CD14-positive monocyte (primary cell): Measurements from ENCODE around the gene GMCL1. TPM values are rescaled to one million over a fixed set of nuclear protein-coding genes. Genes with fewer than 3 reads are reported as not detected.
A peak's percentile ranks its signal among the peaks of the same experiment; 100 is the strongest.

ENCODE experiments used
- DNase-seq, 3 donors: peaks; one replicate each; pipeline ENCODE4 v3.0.0-alpha.2; 2011 to 2022
- H2AFZ ChIP-seq: 2 replicates; pipeline ENCODE4 v1.6.0; 2012; ENCODE audit warnings: mild to moderate bottlenecking, low read depth, low read length, inconsistent platforms; ENCODE audit not compliant: insufficient read depth, poor library complexity, severe bottlenecking
- H3K27ac ChIP-seq, 2 donors: 1 replicate in 1 of 2; 2 replicates in 1 of 2; pipeline ENCODE4 v1.5.1; 2012 to 2013; ENCODE audit warnings: low read length in 2 of 2, control low read depth in 1 of 2, inconsistent platforms in 1 of 2, low read depth in 1 of 2, mild to moderate bottlenecking in 1 of 2
- H3K27me3 ChIP-seq, 2 donors: one replicate each; pipeline versions ENCODE4 v1.6.0 to v1.6.1; 2011 to 2013; ENCODE audit warnings: low read length in 2 of 2; ENCODE audit not compliant: control insufficient read depth in 2 of 2, insufficient read depth in 2 of 2
- H3K36me3 ChIP-seq, 2 donors: replicated peaks in 1 of 2; 1 replicate in 1 of 2; 2 replicates in 1 of 2; pipeline versions ENCODE4 v1.5.1 to v1.6.1; 2012 to 2013; ENCODE audit warnings: low read length in 2 of 2, control low read depth in 1 of 2, inconsistent platforms in 1 of 2, mild to moderate bottlenecking in 1 of 2; ENCODE audit not compliant: insufficient read depth in 2 of 2, control insufficient read depth in 1 of 2
- H3K4me1 ChIP-seq, 2 donors: 1 replicate in 1 of 2; 2 replicates in 1 of 2; pipeline versions ENCODE4 v1.5.1 to v1.6.1; 2012 to 2013; ENCODE audit warnings: low read length in 2 of 2, control low read depth in 1 of 2, inconsistent platforms in 1 of 2, mild to moderate bottlenecking in 1 of 2, moderate library complexity in 1 of 2; ENCODE audit not compliant: insufficient read depth in 2 of 2, control insufficient read depth in 1 of 2
- H3K4me2 ChIP-seq: replicated peaks from 2 replicates; pipeline ENCODE3; 2012; ENCODE audit warnings: low read length, moderate library complexity, mild to moderate bottlenecking; ENCODE audit not compliant: poor library complexity, severe bottlenecking; ENCODE audit errors: extremely low read depth
- H3K4me3 ChIP-seq, 3 experiments: fragments of 200-600 bp in 1 of 3; sonication (generic) in 1 of 3; replicated peaks in 1 of 3; 1 replicate in 2 of 3; 2 replicates in 1 of 3; pipeline ENCODE4 v1.5.1; 2011 to 2013; ENCODE audit warnings: low read length in 3 of 3, mild to moderate bottlenecking in 3 of 3, control low read depth in 2 of 3, low read depth in 2 of 3, inconsistent platforms in 1 of 3, moderate library complexity in 1 of 3
- H3K79me2 ChIP-seq: 2 replicates; pipeline ENCODE4 v1.6.0; 2012; ENCODE audit warnings: mild to moderate bottlenecking, control low read depth, inconsistent platforms, low read length, moderate library complexity; ENCODE audit not compliant: insufficient read depth
- H3K9ac ChIP-seq: 2 replicates; pipeline ENCODE4 v1.6.0; 2017; ENCODE audit warnings: low read length, mild to moderate bottlenecking; ENCODE audit not compliant: insufficient read depth, poor library complexity, severe bottlenecking
- H3K9me3 ChIP-seq, 2 donors: replicated peaks in 1 of 2; 1 replicate in 1 of 2; 2 replicates in 1 of 2; pipeline versions ENCODE4 v1.5.1 to v1.6.1; 2012 to 2013; ENCODE audit warnings: low read length in 2 of 2, control low read depth in 1 of 2; ENCODE audit not compliant: control insufficient read depth in 1 of 2, insufficient read depth in 1 of 2
- H4K20me1 ChIP-seq: 2 replicates; pipeline ENCODE4 v1.6.0; 2012; ENCODE audit warnings: mild to moderate bottlenecking, low read length, control low read depth, moderate library complexity; ENCODE audit not compliant: insufficient read depth
- H3K27ac Mint-ChIP-seq, 7 donors: one replicate each; pipeline ENCODE4 v1.8.0; 2020; ENCODE audit warnings: mild to moderate bottlenecking in 7 of 7, mixed read lengths in 7 of 7, moderate library complexity in 6 of 7, inconsistent platforms in 2 of 7
- H3K27me3 Mint-ChIP-seq, 3 donors: one replicate each; pipeline ENCODE4 v1.8.0; 2021 to 2022; ENCODE audit warnings: low read depth in 3 of 3, mild to moderate bottlenecking in 3 of 3, mixed read lengths in 3 of 3, moderate library complexity in 3 of 3, inconsistent platforms in 1 of 3
- H3K36me3 Mint-ChIP-seq, 2 donors: one replicate each; pipeline ENCODE4 v1.8.0; 2020; ENCODE audit warnings: mixed read lengths in 2 of 2, inconsistent platforms in 1 of 2, mild to moderate bottlenecking in 1 of 2
- H3K4me1 Mint-ChIP-seq: one replicate; pipeline ENCODE4 v1.8.0; 2020; ENCODE audit warnings: mild to moderate bottlenecking, mixed read lengths
- H3K4me3 Mint-ChIP-seq, 2 donors: one replicate each; pipeline ENCODE4 v1.8.0; 2020; ENCODE audit warnings: mild to moderate bottlenecking in 2 of 2, mixed read lengths in 2 of 2, moderate library complexity in 1 of 2
- H3K9me3 Mint-ChIP-seq, 7 donors: one replicate each; pipeline ENCODE4 v1.8.0; 2020 to 2022; ENCODE audit warnings: mixed read lengths in 7 of 7, mild to moderate bottlenecking in 6 of 7, moderate library complexity in 6 of 7, inconsistent platforms in 2 of 7
- CTCF ChIP-seq: fragments of 200-600 bp; IDR thresholded peaks from one replicate; pipeline ENCODE4 v1.8.0; 2022; ENCODE audit warnings: antibody characterized with exemption, mild to moderate bottlenecking
- WGBS: methylation state at CpG from one replicate; pipeline ENCODE4 v1.1.5; 2013; ENCODE audit warnings: missing lambda C conversion rate; ENCODE audit not compliant: insufficient coverage; 5-methylcytosine and 5-hydroxymethylcytosine counted together
- intact Hi-C, 2 donors: fragments of 100-400 bp; cut with micrococcal nuclease; formaldehyde crosslinking; loops; one replicate each; pipeline versions ENCODE4 v1.15.0 to v1.15.1; 2023
- polyA plus RNA-seq, 3 donors: library from polyadenylated mRNA; depleted of rRNA in 1 of 3; unstranded in 2 of 3; stranded (reverse) in 1 of 3; fragments of 300-500 nt in 2 of 3; fragments of >200 nt in 1 of 3; fragmentation: Illumina TruSeq in 2 of 3; gene quantifications; 1 replicate in 2 of 3; 2 replicates in 1 of 3; pipeline ENCODE4 v1.2.3, GENCODE V29; 2012 to 2021

GMCL1 gene
- polyA plus RNA-seq, 3 donors = 4.4 to 15.1 (median 9.4) TPM

GRCh38 chr2:69835666-69836065 is 6.2 kb downstream of the GMCL1 start:
- WGBS = no CpG with 5 or more reads among the region's 2 CpGs
- Mint-ChIP-seq H3K27ac (no peak overlapping the region), H3K36me3 (peaks cover 26 to 27% of the 10 kb centered on the region in 2 donors), H3K27me3 (peaks cover 0 to 1% (median 0%) of the 10 kb centered on the region in 3 donors), H3K9me3 (no peaks in the 10 kb centered on the region), H3K4me1 (peaks cover 28% of the 10 kb centered on the region), H3K4me3 (no peak overlapping the region)
- Histone ChIP-seq H3K9me3 (no peaks in the 10 kb centered on the region), H2AFZ (no peak overlapping the region), H3K4me2 (no peak overlapping the region), H3K9ac (no peak overlapping the region), H3K27ac (no peak overlapping the region), H3K4me3 (no peak overlapping the region), H3K27me3 (no peaks in the 10 kb centered on the region), H3K36me3 (peaks cover 15 to 32% of the 10 kb centered on the region in 2 donors), H4K20me1 (peaks cover 7% of the 10 kb centered on the region), H3K4me1 (peaks cover 10 to 13% of the 10 kb centered on the region in 2 donors), H3K79me2 (peaks cover 71% of the 10 kb centered on the region)
- DNase-seq = no peak
- intact Hi-C loops = no loop called here
- TF ChIP-seq CTCF = no peak

GRCh38 chr2:69836316-69836715 is 6.9 kb downstream of the GMCL1 start:
- TF ChIP-seq CTCF = no peak
- Histone ChIP-seq H3K9ac (no peak overlapping the region), H3K4me1 (peaks cover 4 to 9% of the 10 kb centered on the region in 2 donors), H3K9me3 (no peaks in the 10 kb centered on the region), H3K27me3 (no peaks in the 10 kb centered on the region), H3K36me3 (peaks cover 17 to 38% of the 10 kb centered on the region in 2 donors), H4K20me1 (peaks cover 7% of the 10 kb centered on the region), H3K27ac (no peak overlapping the region), H2AFZ (no peak overlapping the region), H3K4me3 (no peak overlapping the region), H3K4me2 (no peak overlapping the region), H3K79me2 (peaks cover 65% of the 10 kb centered on the region)
- WGBS = no CpG with 5 or more reads among the region's 5 CpGs
- Mint-ChIP-seq H3K36me3 (peaks cover 28 to 30% of the 10 kb centered on the region in 2 donors), H3K4me3 (no peak overlapping the region), H3K9me3 (no peaks in the 10 kb centered on the region), H3K27ac (peak overlapping the region in 2 of 7 donors; percentile 1), H3K4me1 (peaks cover 23% of the 10 kb centered on the region), H3K27me3 (peaks cover 0 to 1% (median 0%) of the 10 kb centered on the region in 3 donors)
- no peak for DNase-seq
- intact Hi-C loops = no loop called here
